ENCODE results near the gene FCAR.

- TF ChIP-seq SP1 (IDR thresholded peaks at IDR 0.05; ENCODE audit: low read depth) (no peak), ZNF274 (IDR thresholded peaks at IDR 0.05; ENCODE audit: low read depth, low read length) (no peak), POLR2A (IDR thresholded peaks at IDR 0.05; ENCODE audit: borderline replicate concordance, extremely low read depth, insufficient read depth, insufficient read length) (no peak), MAX (IDR thresholded peaks at IDR 0.05) (no peak), EZH2 (IDR thresholded peaks at IDR 0.05) (no peak), POLR2AphosphoS5 (IDR thresholded peaks at IDR 0.05; ENCODE audit: low read depth, low read length) (no peak), JUND (IDR thresholded peaks at IDR 0.05) (no peak), EGR1 (IDR thresholded peaks at IDR 0.05; ENCODE audit: low read depth) (no peak), RAD21 (IDR thresholded peaks at IDR 0.05; ENCODE audit: low read depth) (peak; percentile 30; the same call in 1 of the 2 replicates)
- TF ChIP-seq, protein P1, sequence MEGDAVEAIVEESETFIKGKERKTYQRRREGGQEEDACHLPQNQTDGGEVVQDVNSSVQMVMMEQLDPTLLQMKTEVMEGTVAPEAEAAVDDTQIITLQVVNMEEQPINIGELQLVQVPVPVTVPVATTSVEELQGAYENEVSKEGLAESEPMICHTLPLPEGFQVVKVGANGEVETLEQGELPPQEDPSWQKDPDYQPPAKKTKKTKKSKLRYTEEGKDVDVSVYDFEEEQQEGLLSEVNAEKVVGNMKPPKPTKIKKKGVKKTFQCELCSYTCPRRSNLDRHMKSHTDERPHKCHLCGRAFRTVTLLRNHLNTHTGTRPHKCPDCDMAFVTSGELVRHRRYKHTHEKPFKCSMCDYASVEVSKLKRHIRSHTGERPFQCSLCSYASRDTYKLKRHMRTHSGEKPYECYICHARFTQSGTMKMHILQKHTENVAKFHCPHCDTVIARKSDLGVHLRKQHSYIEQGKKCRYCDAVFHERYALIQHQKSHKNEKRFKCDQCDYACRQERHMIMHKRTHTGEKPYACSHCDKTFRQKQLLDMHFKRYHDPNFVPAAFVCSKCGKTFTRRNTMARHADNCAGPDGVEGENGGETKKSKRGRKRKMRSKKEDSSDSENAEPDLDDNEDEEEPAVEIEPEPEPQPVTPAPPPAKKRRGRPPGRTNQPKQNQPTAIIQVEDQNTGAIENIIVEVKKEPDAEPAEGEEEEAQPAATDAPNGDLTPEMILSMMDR (IDR thresholded peaks at IDR 0.05 in 2 of 3, conservative IDR thresholded peaks at IDR 0.05 in 1 of 3; ENCODE audit: borderline replicate concordance in 1 of 3, insufficient read depth in 1 of 3, low read depth in 2 of 3, low read length in 2 of 3) = peak; percentile 29 to 36 (median 32); a peak in 4 of 6 replicates
Observed at GRCh38 chr19:54882758-54883157, 8.7 kb downstream of the FCAR start.
